Astrocyte (in vitro differentiated cells and primary cell): ENCODE data around the gene SF1. TPM values are rescaled to one million over a fixed set of nuclear protein-coding genes. Genes with fewer than 3 reads are reported as not detected.
A peak's percentile ranks its signal among the peaks of the same experiment; 100 is the strongest.

Experiments
- DNase-seq: peaks from one replicate; pipeline ENCODE4 v3.0.0-alpha.2; 2010; ENCODE audit warnings: low read depth
- FAIRE-seq: peaks from 2 replicates; lab custom pipeline; 2011; peaks lifted over from hg19 to GRCh38; lab: Jason Lieb, UNC
- H2AFZ ChIP-seq: 2 replicates; pipeline ENCODE4 v1.6.0; 2012; ENCODE audit warnings: low read depth, low read length, inconsistent platforms
- H3K27ac ChIP-seq: 2 replicates; pipeline ENCODE4 v1.5.1; 2011; ENCODE audit warnings: low read depth, low read length, inconsistent platforms
- H3K27me3 ChIP-seq: 2 replicates; pipeline ENCODE4 v1.6.0; 2011; ENCODE audit warnings: low read length, inconsistent platforms; ENCODE audit not compliant: insufficient read depth
- H3K36me3 ChIP-seq: 2 replicates; pipeline ENCODE4 v1.5.1; 2011; ENCODE audit warnings: low read length, inconsistent platforms; ENCODE audit not compliant: insufficient read depth
- H3K4me1 ChIP-seq: 2 replicates; pipeline ENCODE4 v1.5.1; 2011; ENCODE audit warnings: low read length, inconsistent platforms; ENCODE audit not compliant: insufficient read depth
- H3K4me2 ChIP-seq: 2 replicates; pipeline ENCODE4 v1.6.0; 2012; ENCODE audit warnings: low read length, inconsistent platforms
- H3K4me3 ChIP-seq: 2 replicates; pipeline ENCODE4 v1.5.1; 2011; ENCODE audit warnings: low read depth, mild to moderate bottlenecking, low read length, inconsistent platforms; ENCODE audit not compliant: insufficient read depth
- H3K79me2 ChIP-seq: 2 replicates; pipeline ENCODE4 v1.6.0; 2012; ENCODE audit warnings: mild to moderate bottlenecking, low read length, inconsistent platforms; ENCODE audit not compliant: insufficient read depth
- H3K9ac ChIP-seq: 2 replicates; pipeline ENCODE4 v1.6.0; 2012; ENCODE audit warnings: mild to moderate bottlenecking, low read length, inconsistent platforms
- H3K9me3 ChIP-seq: 2 replicates; pipeline ENCODE4 v1.5.1; 2012; ENCODE audit warnings: low read depth, mild to moderate bottlenecking, low read length, inconsistent platforms; ENCODE audit not compliant: insufficient read depth
- H4K20me1 ChIP-seq: 2 replicates; pipeline ENCODE4 v1.6.0; 2012; ENCODE audit warnings: low read length, inconsistent platforms; ENCODE audit not compliant: insufficient read depth
- H3K27ac Mint-ChIP-seq: one replicate; pipeline ENCODE4 v1.8.0; 2021; ENCODE audit warnings: mild to moderate bottlenecking, mixed read lengths; ENCODE audit not compliant: unreplicated experiment
- H3K27me3 Mint-ChIP-seq: one replicate; pipeline ENCODE4 v1.8.0; 2021; ENCODE audit warnings: low read depth, mixed read lengths; ENCODE audit not compliant: unreplicated experiment
- H3K36me3 Mint-ChIP-seq: one replicate; pipeline ENCODE4 v1.8.0; 2021; ENCODE audit warnings: low read depth, mixed read lengths; ENCODE audit not compliant: unreplicated experiment
- H3K4me1 Mint-ChIP-seq: one replicate; pipeline ENCODE4 v1.8.0; 2021; ENCODE audit warnings: low read depth, mixed read lengths; ENCODE audit not compliant: unreplicated experiment
- H3K4me3 Mint-ChIP-seq: one replicate; pipeline ENCODE4 v1.8.0; 2021; ENCODE audit warnings: mild to moderate bottlenecking, moderate library complexity, mixed read lengths; ENCODE audit not compliant: unreplicated experiment
- H3K9me3 Mint-ChIP-seq: one replicate; pipeline ENCODE4 v1.8.0; 2021; ENCODE audit warnings: mild to moderate bottlenecking, mixed read lengths; ENCODE audit not compliant: unreplicated experiment
- EZH2 ChIP-seq: IDR thresholded peaks from 2 replicates; pipeline ENCODE4 v1.6.1; 2012; ENCODE audit warnings: mild to moderate bottlenecking, low read length, inconsistent platforms; ENCODE audit not compliant: insufficient read depth
- total RNA-seq: library from RNA; stranded (reverse); gene quantifications from 2 replicates; pipeline ENCODE4 v1.2.1, GENCODE V29; 2021
- TF ChIP-seq, protein P1 (sequence below): IDR thresholded peaks from 2 replicates; pipeline ENCODE4 v1.5.1; 2011; ENCODE audit warnings: low read depth, mild to moderate bottlenecking, inconsistent platforms, low read length, moderate library complexity; ENCODE audit not compliant: insufficient read depth

Gene SF1
- total RNA-seq, 1 donor from 2014 or later: 215 TPM

GRCh38 chr11:64764040-64764611, 14.2 kb downstream of the SF1 start:
- H3K9me3 Mint-ChIP-seq: no peaks in the 10 kb centered on the region
- DNase-seq (no peak), FAIRE-seq (no peak)
- H3K27ac Mint-ChIP-seq: no peak overlapping the region
- Histone ChIP-seq H3K9me3 (no peaks in the 10 kb centered on the region), H3K79me2 (peaks cover 19% of the 10 kb centered on the region), H3K27ac (no peak overlapping the region), H3K4me2 (peak overlapping the region; percentile 70), H3K9ac (peak overlapping the region; percentile 35), H3K4me3 (no peak overlapping the region), H3K27me3 (no peaks in the 10 kb centered on the region), H4K20me1 (peaks cover 80% of the 10 kb centered on the region), H3K4me1 (peaks cover 24% of the 10 kb centered on the region), H3K36me3 (peaks cover 41% of the 10 kb centered on the region), H2AFZ (no peak overlapping the region)
- H3K36me3 Mint-ChIP-seq: peaks cover 15% of the 10 kb centered on the region
- H3K4me3 Mint-ChIP-seq: peak overlapping the region; percentile 18
- no peaks in the 10 kb centered on the region for H3K27me3 Mint-ChIP-seq
- no peak for TF ChIP-seq EZH2
- TF ChIP-seq, protein P1, sequence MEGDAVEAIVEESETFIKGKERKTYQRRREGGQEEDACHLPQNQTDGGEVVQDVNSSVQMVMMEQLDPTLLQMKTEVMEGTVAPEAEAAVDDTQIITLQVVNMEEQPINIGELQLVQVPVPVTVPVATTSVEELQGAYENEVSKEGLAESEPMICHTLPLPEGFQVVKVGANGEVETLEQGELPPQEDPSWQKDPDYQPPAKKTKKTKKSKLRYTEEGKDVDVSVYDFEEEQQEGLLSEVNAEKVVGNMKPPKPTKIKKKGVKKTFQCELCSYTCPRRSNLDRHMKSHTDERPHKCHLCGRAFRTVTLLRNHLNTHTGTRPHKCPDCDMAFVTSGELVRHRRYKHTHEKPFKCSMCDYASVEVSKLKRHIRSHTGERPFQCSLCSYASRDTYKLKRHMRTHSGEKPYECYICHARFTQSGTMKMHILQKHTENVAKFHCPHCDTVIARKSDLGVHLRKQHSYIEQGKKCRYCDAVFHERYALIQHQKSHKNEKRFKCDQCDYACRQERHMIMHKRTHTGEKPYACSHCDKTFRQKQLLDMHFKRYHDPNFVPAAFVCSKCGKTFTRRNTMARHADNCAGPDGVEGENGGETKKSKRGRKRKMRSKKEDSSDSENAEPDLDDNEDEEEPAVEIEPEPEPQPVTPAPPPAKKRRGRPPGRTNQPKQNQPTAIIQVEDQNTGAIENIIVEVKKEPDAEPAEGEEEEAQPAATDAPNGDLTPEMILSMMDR: no peak
- H3K4me1 Mint-ChIP-seq: peaks cover 36% of the 10 kb centered on the region

GRCh38 chr11:64763526-64764039, 14.8 kb downstream of the SF1 start:
- Histone ChIP-seq H4K20me1 (peaks cover 74% of the 10 kb centered on the region), H3K9me3 (no peaks in the 10 kb centered on the region), H3K36me3 (peaks cover 35% of the 10 kb centered on the region), H3K9ac (peak overlapping the region; percentile 35), H3K79me2 (peaks cover 19% of the 10 kb centered on the region), H3K27ac (peak overlapping the region; percentile 20), H3K4me3 (no peak overlapping the region), H3K27me3 (no peaks in the 10 kb centered on the region), H2AFZ (no peak overlapping the region), H3K4me2 (peak overlapping the region; percentile 70), H3K4me1 (peaks cover 24% of the 10 kb centered on the region)
- H3K27me3 Mint-ChIP-seq: no peaks in the 10 kb centered on the region
- TF ChIP-seq, protein P1: no peak
- TF ChIP-seq EZH2: no peak
- no peak overlapping the region for H3K4me3 Mint-ChIP-seq
- peaks cover 36% of the 10 kb centered on the region for H3K4me1 Mint-ChIP-seq
- FAIRE-seq (no peak), DNase-seq (no peak)
- H3K36me3 Mint-ChIP-seq: peaks cover 15% of the 10 kb centered on the region
- no peaks in the 10 kb centered on the region for H3K9me3 Mint-ChIP-seq
- H3K27ac Mint-ChIP-seq: no peak overlapping the region
